Activated CD4-positive, CD25-positive, alpha-beta regulatory T cell treated with anti-CD3 and anti-CD28 coated beads, Interleukin-2, amount 50 U/mL, for 24 hours (primary cell): ENCODE measurements around the gene KRTAP17-1.
"Not testable (repeated sequence)": the region's sequence is repeated elsewhere in the genome, so short reads cannot be mapped to it uniquely, and the experiment has no call there.

Experiments
- ATAC-seq, 2 donors: fragments of 150-1000 bp; cut with Tn5 transposase; one replicate each; pipeline ENCODE4 v1.10.0; 2021; ENCODE audit warnings: mild to moderate bottlenecking in 1 of 2, moderate library complexity in 1 of 2

The KRTAP17-1 gene

GRCh38 chr17:41301916-41302901 is 13.3 kb downstream of the KRTAP17-1 start, which contains the start of gene KRTAP29-1:
TSS of gene KRTAP29-1 (minus strand) at chr17:41302851. CDS start at chr17:41302851, 0 bp downstream.
- ATAC-seq = no peak

- ATAC-seq = no peak
Measured at GRCh38 chr17:41301204-41301790, 14.2 kb downstream of the KRTAP17-1 start.

GRCh38 chr17:41298458-41299135 is 16.9 kb downstream of the KRTAP17-1 start:
- no peak for ATAC-seq

GRCh38 chr17:41296846-41297245 is 18.7 kb downstream of the KRTAP17-1 start:
- no peak for ATAC-seq

GRCh38 chr17:41294016-41294415 is 21.5 kb downstream of the KRTAP17-1 start:
- no peak for ATAC-seq

GRCh38 chr17:41287050-41287449 is 28.5 kb downstream of the KRTAP17-1 start:
- no peak for ATAC-seq

GRCh38 chr17:41284546-41284945 is 31.0 kb downstream of the KRTAP17-1 start:
- no peak for ATAC-seq

GRCh38 chr17:41284043-41284442 is 31.5 kb downstream of the KRTAP17-1 start:
- ATAC-seq = no peak

GRCh38 chr17:41278176-41278955 is 37.1 kb downstream of the KRTAP17-1 start:
- no peak for ATAC-seq

GRCh38 chr17:41275648-41276190 is 39.8 kb downstream of the KRTAP17-1 start, which contains the start of gene KRTAP9-7:
TSS of gene KRTAP9-7 (plus strand) at chr17:41275698. CDS start at chr17:41275698, 0 bp downstream.
- not testable (repeated sequence) for ATAC-seq

- ATAC-seq = no peak
Measured at GRCh38 chr17:41271858-41272257, 43.7 kb downstream of the KRTAP17-1 start.

- not testable (repeated sequence) for ATAC-seq
Measured at GRCh38 chr17:41271323-41271722, 44.2 kb downstream of the KRTAP17-1 start.

- no peak for ATAC-seq
Measured at GRCh38 chr17:41267711-41268110, 47.8 kb downstream of the KRTAP17-1 start.

GRCh38 chr17:41265078-41265477 is 50.4 kb downstream of the KRTAP17-1 start, which contains the start of gene KRTAP9-6:
TSS of gene KRTAP9-6 (plus strand) at chr17:41265378. CDS start at chr17:41265378, 0 bp downstream.
- no peak for ATAC-seq
